H1 (cell line): Measurements from ENCODE around the gene CUL9. TPM values are rescaled to one million over a fixed set of nuclear protein-coding genes. Genes with fewer than 3 reads are reported as not detected.

Source experiments
- CTCF ChIA-PET: fragments of 300-600 bp; sonication (Branson Sonifier 250); formaldehyde crosslinking; loops from one replicate; lab custom pipeline; 2021; ENCODE audit not compliant: partially characterized antibody; lab: Charles Lee
- POLR2A ChIA-PET: fragments of 300-600 bp; sonication (Branson Sonifier 250); formaldehyde crosslinking; loops from one replicate; lab custom pipeline; 2021; ENCODE audit warnings: inconsistent platforms; ENCODE audit not compliant: partially characterized antibody; lab: Charles Lee
- DNase-seq, 2 experiments: peaks; one replicate each; pipeline versions ENCODE4 v3.0.0 to v3.0.0-alpha.2; 2010 to 2022; ENCODE audit warnings: low spot score in 2 of 2, low read depth in 1 of 2, mixed read lengths in 1 of 2
- FAIRE-seq: peaks from 2 replicates; lab custom pipeline; 2011; peaks lifted over from hg19 to GRCh38; lab: Jason Lieb, UNC
- H2AFZ ChIP-seq: 2 replicates; pipeline ENCODE4 v1.8.1; 2012; ENCODE audit warnings: low read length, inconsistent platforms
- H2AK5ac ChIP-seq: 2 replicates; pipeline ENCODE4 v1.6.1; 2013; ENCODE audit warnings: low read depth, low read length
- H2BK120ac ChIP-seq: replicated peaks from 2 replicates; pipeline ENCODE3; 2013; ENCODE audit warnings: low read depth, low read length, inconsistent platforms
- H2BK12ac ChIP-seq: 2 replicates; pipeline ENCODE4 v1.6.1; 2013; ENCODE audit warnings: low read depth, low read length
- H2BK15ac ChIP-seq: 2 replicates; pipeline ENCODE4 v1.6.1; 2013; ENCODE audit warnings: low read length
- H2BK20ac ChIP-seq: 2 replicates; pipeline ENCODE4 v1.6.1; 2013; ENCODE audit warnings: low read length
- H2BK5ac ChIP-seq: 2 replicates; pipeline ENCODE4 v1.6.1; 2013; ENCODE audit warnings: low read depth, low read length
- H3K14ac ChIP-seq: 2 replicates; pipeline ENCODE4 v1.6.1; 2013; ENCODE audit warnings: inconsistent platforms; ENCODE audit not compliant: insufficient read length
- H3K18ac ChIP-seq: 2 replicates; pipeline ENCODE4 v1.6.1; 2013; ENCODE audit warnings: low read length; ENCODE audit errors: extremely low read depth
- H3K23ac ChIP-seq: 2 replicates; pipeline ENCODE4 v1.6.1; 2013; ENCODE audit warnings: inconsistent platforms; ENCODE audit not compliant: insufficient read length
- H3K23me2 ChIP-seq: 2 replicates; pipeline ENCODE4 v1.6.1; 2013; ENCODE audit warnings: low read depth, low read length
- H3K27ac ChIP-seq: 2 replicates; pipeline ENCODE4 v1.6.1; 2011; ENCODE audit warnings: low read depth, low read length, inconsistent platforms
- H3K27me3 ChIP-seq, 4 experiments: replicated peaks in 1 of 4; 1 replicate in 1 of 4; 2 replicates in 3 of 4; pipeline versions ENCODE4 v1.6.1 to v1.8.1; 2011 to 2013; ENCODE audit warnings: low read length in 3 of 4, mild to moderate bottlenecking in 3 of 4, inconsistent platforms in 2 of 4, mixed read lengths in 2 of 4, moderate library complexity in 1 of 4; ENCODE audit not compliant: control insufficient read depth in 3 of 4, insufficient read depth in 3 of 4; ENCODE audit errors: extremely low read depth in 1 of 4
- H3K36me3 ChIP-seq, 4 experiments: 2 replicates each; pipeline versions ENCODE4 v1.6.1 to v1.8.1; 2011 to 2013; ENCODE audit warnings: mild to moderate bottlenecking in 4 of 4, low read length in 3 of 4, moderate library complexity in 2 of 4, control low read depth in 1 of 4, inconsistent platforms in 1 of 4; ENCODE audit not compliant: insufficient read depth in 4 of 4, control insufficient read depth in 2 of 4
- H3K4ac ChIP-seq: replicated peaks from 2 replicates; pipeline ENCODE3; 2013; ENCODE audit warnings: low read length, low read depth, mixed read lengths, inconsistent platforms; ENCODE audit not compliant: insufficient read length
- H3K4me1 ChIP-seq, 4 experiments: replicated peaks in 1 of 4; 1 replicate in 1 of 4; 2 replicates in 3 of 4; pipeline versions ENCODE4 v1.6.1 to v1.8.1; 2011 to 2013; ENCODE audit warnings: low read length in 3 of 4, inconsistent platforms in 2 of 4, mixed read lengths in 1 of 4; ENCODE audit not compliant: insufficient read depth in 4 of 4, control insufficient read depth in 3 of 4
- H3K4me2 ChIP-seq, 2 experiments: 2 replicates each; pipeline versions ENCODE4 v1.6.1 to v1.8.1; 2011 to 2013; ENCODE audit warnings: low read depth in 2 of 2, low read length in 2 of 2, control low read depth in 1 of 2, inconsistent platforms in 1 of 2, mild to moderate bottlenecking in 1 of 2; ENCODE audit not compliant: insufficient read depth in 1 of 2
- H3K4me3 ChIP-seq, 4 experiments: fragments of 200-600, 300-600 bp in 1 of 4; sonication (generic), shearing (Covaris generic), sonication (Bioruptor Twin) in 1 of 4; 2 replicates each; pipeline versions ENCODE4 v1.5.1 to v1.8.1; 2011 to 2016; ENCODE audit warnings: low read length in 4 of 4, low read depth in 3 of 4, control low read depth in 2 of 4, inconsistent platforms in 2 of 4, mild to moderate bottlenecking in 2 of 4, mixed read lengths in 1 of 4, moderate library complexity in 1 of 4; ENCODE audit not compliant: insufficient read depth in 2 of 4; ENCODE audit errors: extremely low read depth in 1 of 4
- H3K56ac ChIP-seq: replicated peaks from 2 replicates; pipeline ENCODE3; 2013; ENCODE audit warnings: low read depth, mild to moderate bottlenecking, mixed read lengths, low read length, inconsistent platforms; ENCODE audit not compliant: insufficient read length
- H3K79me1 ChIP-seq: 2 replicates; pipeline ENCODE4 v1.6.1; 2013; ENCODE audit warnings: low read depth, low read length, control low read depth
- H3K79me2 ChIP-seq, 2 experiments: 2 replicates each; pipeline versions ENCODE4 v1.6.1 to v1.8.1; 2012 to 2013; ENCODE audit warnings: low read length in 2 of 2, mild to moderate bottlenecking in 2 of 2, inconsistent platforms in 1 of 2; ENCODE audit not compliant: insufficient read depth in 2 of 2, control insufficient read depth in 1 of 2
- H3K9ac ChIP-seq, 4 experiments: replicated peaks in 1 of 4; 1 replicate in 1 of 4; 2 replicates in 3 of 4; pipeline versions ENCODE4 v1.6.1 to v1.8.1; 2011 to 2013; ENCODE audit warnings: low read depth in 3 of 4, low read length in 3 of 4, control low read depth in 2 of 4, mild to moderate bottlenecking in 2 of 4, moderate library complexity in 2 of 4, inconsistent platforms in 1 of 4; ENCODE audit errors: extremely low read depth in 1 of 4
- H3K9me3 ChIP-seq, 2 experiments: 2 replicates each; pipeline versions ENCODE4 v1.6.1 to v1.8.1; 2012 to 2013; ENCODE audit warnings: mild to moderate bottlenecking in 2 of 2, moderate library complexity in 2 of 2, control low read depth in 1 of 2, inconsistent platforms in 1 of 2, low read depth in 1 of 2, low read length in 1 of 2, mixed read lengths in 1 of 2; ENCODE audit not compliant: insufficient read depth in 2 of 2
- H4K20me1 ChIP-seq, 2 experiments: replicated peaks in 1 of 2; 2 replicates each; pipeline versions ENCODE3 to v1.8.1; 2011 to 2013; ENCODE audit warnings: inconsistent platforms in 2 of 2, low read length in 2 of 2, mild to moderate bottlenecking in 1 of 2; ENCODE audit not compliant: insufficient read depth in 2 of 2, control insufficient read depth in 1 of 2
- H4K5ac ChIP-seq: 2 replicates; pipeline ENCODE4 v1.6.1; 2013; ENCODE audit warnings: low read length, low read depth, mixed read lengths, inconsistent platforms; ENCODE audit not compliant: insufficient read length
- H4K8ac ChIP-seq: 2 replicates; pipeline ENCODE4 v1.8.0; 2013; ENCODE audit warnings: mild to moderate bottlenecking, moderate library complexity, low read length, inconsistent platforms; ENCODE audit not compliant: insufficient read depth; ENCODE audit errors: extremely low read depth
- H4K91ac ChIP-seq: replicated peaks from 2 replicates; pipeline ENCODE3; 2013; ENCODE audit warnings: low read length, mixed read lengths, inconsistent platforms; ENCODE audit not compliant: insufficient read length
- CTBP2 ChIP-seq: IDR thresholded peaks from 2 replicates; pipeline ENCODE4 v1.7.0; 2011; ENCODE audit warnings: borderline replicate concordance, mild to moderate bottlenecking, moderate library complexity, mixed read lengths, low read length; ENCODE audit not compliant: insufficient read depth, insufficient read length
- TAF1 ChIP-seq: IDR thresholded peaks from 2 replicates; pipeline ENCODE4 v1.6.1; 2011; ENCODE audit warnings: mild to moderate bottlenecking, low read depth, low read length
- WGBS, 2 experiments: shearing (Covaris generic) in 1 of 2; methylation state at CpG; one replicate each; pipeline versions ENCODE4 v1.1.6 to v1.1.7; 2013 to 2015; ENCODE audit warnings: low lambda C conversion rate in 2 of 2, mixed read lengths in 2 of 2, inconsistent platforms in 1 of 2, low coverage in 1 of 2, missing lambda C conversion rate in 1 of 2; ENCODE audit not compliant: insufficient replicate concordance in 2 of 2, insufficient coverage in 1 of 2, insufficient read length in 1 of 2; ENCODE audit errors: extremely low coverage in 1 of 2, missing lambda C conversion rate in 1 of 2; 5-methylcytosine and 5-hydroxymethylcytosine counted together
- polyA plus RNA-seq, 7 experiments: library from polyadenylated mRNA; depleted of rRNA in 3 of 7; stranded (reverse) in 5 of 7; unstranded in 2 of 7; fragments of >200 nt in 5 of 7; fragments of 200-250 nt in 2 of 7; gene quantifications; 1 replicate in 5 of 7; 2 replicates in 1 of 7; 4 replicates in 1 of 7; pipeline versions ENCODE4 v1.2.1 to v1.2.3, GENCODE V29; 2011 to 2013; ENCODE audit warnings: missing spikeins in 2 of 7, mixed read lengths in 2 of 7
- total RNA-seq: library from RNA; stranded (reverse); fragmentation: NEBNext Ultra II Directional; extraction: Animal tissue kit (Norgen Biotek cat#: 25700); gene quantifications from 2 replicates; pipeline ENCODE4 v1.2.1, GENCODE V29; 2021

Gene CUL9
- total and polyA plus RNA-seq, 2 of the 8 experiments (the other 6 are each of a cell fraction or from before 2014, with no cell fraction given): 7.7 to 9.8 TPM

DNA sequence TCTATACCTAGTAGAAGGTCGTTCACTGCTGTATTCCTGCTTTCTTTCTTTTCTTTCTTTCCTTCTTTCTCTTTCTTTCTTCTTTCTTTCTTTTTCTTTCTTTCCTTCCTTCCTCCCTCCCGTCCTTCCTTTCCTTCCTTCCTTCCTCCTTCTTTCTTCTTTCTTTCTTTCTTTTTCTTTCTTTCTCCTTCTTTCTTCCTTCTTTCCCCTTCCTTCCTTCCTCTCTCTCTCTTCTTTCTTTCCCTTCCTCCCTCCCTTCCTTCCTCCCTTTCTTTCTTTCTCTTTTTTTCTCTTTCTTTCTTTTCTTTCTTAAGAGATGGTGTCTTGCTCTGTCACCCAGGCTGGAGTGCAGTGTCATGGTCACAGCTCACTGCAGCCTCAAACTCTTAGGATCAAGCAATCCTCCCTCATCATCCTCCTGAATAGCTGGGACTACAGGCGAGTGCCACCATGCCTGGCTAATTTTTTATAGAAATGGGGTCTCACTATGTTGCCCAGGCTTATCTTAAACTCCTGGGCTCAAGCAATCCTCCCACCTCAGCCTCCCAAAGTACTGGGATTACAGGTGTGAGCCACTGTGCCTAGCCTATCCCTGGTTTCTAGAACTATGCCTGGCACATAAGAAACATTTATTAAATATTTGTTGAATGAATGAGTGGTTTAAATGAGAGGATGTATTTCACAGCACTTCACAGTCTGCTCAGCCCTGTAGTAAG lies 49.9 kb downstream of the CUL9 start:
- Histone ChIP-seq H2AK5ac (no peak overlapping the region), H3K9ac (no peak overlapping the region), H3K56ac (no peak overlapping the region), H2AFZ (no peak overlapping the region), H3K14ac (no peak overlapping the region), H3K4me1 (peaks cover 0 to 4% (median 4%) of the 10 kb centered on the region in 4 experiments; a peak in 4 of 7 replicates), H2BK15ac (no peak overlapping the region), H4K91ac (no peak overlapping the region), H3K9me3 (no peaks in the 10 kb centered on the region), H3K36me3 (no peaks in the 10 kb centered on the region), H2BK12ac (no peak overlapping the region), H3K4me3 (no peak overlapping the region), H4K8ac (no peak overlapping the region), H3K4ac (no peak overlapping the region), H3K4me2 (no peak overlapping the region), H3K27ac (no peak overlapping the region), H3K79me2 (no peaks in the 10 kb centered on the region), H3K23me2 (peaks cover 5% of the 10 kb centered on the region; the same call in 1 of the 2 replicates), H2BK120ac (no peak overlapping the region), H2BK20ac (no peak overlapping the region), H2BK5ac (no peak overlapping the region), H3K23ac (no peak overlapping the region), H4K20me1 (no peaks in the 10 kb centered on the region), H4K5ac (no peak overlapping the region), H3K27me3 (peaks cover 3 to 22% (median 18%) of the 10 kb centered on the region in 4 experiments), H3K79me1 (no peaks in the 10 kb centered on the region), H3K18ac (no peak overlapping the region)
- ChIA-PET POLR2A (no interaction called here), CTCF (interaction anchor here (0.6 to 5.6 kb wide), 9 partner anchors 10 to 1003 kb away, joined by 3 to 33 read pairs (median 4); no protein-coding TSS in a partner anchor)
- no peak for DNase-seq
- WGBS, 2 experiments: 79% methylated on average over 3 of the region's 3 CpGs; no CpG with 5 or more reads in 1 of the 2 experiments
- FAIRE-seq: no peak
- TF ChIP-seq CTBP2: no peak
- no peak for TF ChIP-seq TAF1
